ENCODE results near the gene SMARCC1.

The SMARCC1 gene

DNA sequence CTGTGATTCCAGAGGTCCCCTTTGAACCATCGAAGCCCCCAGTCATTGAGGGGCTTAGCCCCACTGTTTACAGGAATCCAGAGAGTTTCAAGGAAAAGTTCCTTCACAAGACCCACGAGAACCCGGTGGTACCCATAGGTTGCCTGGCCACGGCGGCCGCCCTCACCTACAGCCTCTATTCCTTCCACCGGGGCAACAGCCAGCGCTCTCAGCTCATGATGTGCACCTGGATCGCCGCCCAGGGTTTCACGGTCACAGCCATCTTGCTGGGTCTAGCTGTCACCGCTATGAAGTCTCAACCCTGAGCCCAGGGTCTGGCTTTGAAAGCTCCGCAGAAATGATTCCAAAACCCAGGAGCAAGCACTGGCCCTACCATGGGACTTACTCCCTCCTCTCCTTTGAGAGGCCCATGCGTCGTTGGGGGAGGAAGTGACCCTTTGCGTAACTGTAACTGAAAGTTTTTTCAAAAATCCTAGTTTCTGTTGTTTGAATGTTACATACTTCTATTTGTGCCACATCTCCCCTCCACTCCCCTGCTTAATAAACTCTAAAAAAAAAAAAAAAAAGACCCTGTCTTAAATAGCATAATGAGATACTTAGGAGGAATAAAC is 118.0 kb downstream of the SMARCC1 start:
- Mint-ChIP-seq H3K4me3 (no peak overlapping the region), H3K27ac (peak overlapping the region; percentile 46 to 77), H3K9me3 (no peaks in the 10 kb centered on the region), H3K36me3 (ENCODE audit: insufficient read depth) (peaks cover 39% of the 10 kb centered on the region), H3K4me1 (ENCODE audit: low read depth in 2 of 2) (peaks cover 0 to 1% of the 10 kb centered on the region in 2 donors), H3K27me3 (no peaks in the 10 kb centered on the region)
- DNase-seq: no peak
- no peak for ATAC-seq (replicated peaks)

GRCh38 chr3:47661121-47661752 is 120.5 kb downstream of the SMARCC1 start:
- peak overlapping the region in 1 of 2 donors; percentile 41 for H3K27ac Mint-ChIP-seq
- peaks cover 44% of the 10 kb centered on the region for H3K36me3 Mint-ChIP-seq (ENCODE audit: insufficient read depth)
- no peaks in the 10 kb centered on the region for H3K27me3 Mint-ChIP-seq
- peaks cover 0 to 1% of the 10 kb centered on the region in 2 donors for H3K4me1 Mint-ChIP-seq (ENCODE audit: low read depth in 2 of 2)
- DNase-seq: no peak
- ATAC-seq (replicated peaks): no peak
- no peak overlapping the region for H3K4me3 Mint-ChIP-seq
- H3K9me3 Mint-ChIP-seq: no peaks in the 10 kb centered on the region

- Mint-ChIP-seq H3K4me1 (ENCODE audit: low read depth in 2 of 2) (peaks cover 1 to 3% of the 10 kb centered on the region in 2 donors), H3K4me3 (no peak overlapping the region), H3K9me3 (no peaks in the 10 kb centered on the region), H3K27me3 (no peaks in the 10 kb centered on the region), H3K36me3 (ENCODE audit: insufficient read depth) (peaks cover 58% of the 10 kb centered on the region), H3K27ac (no peak overlapping the region)
- DNase-seq (no peak), ATAC-seq (replicated peaks) (no peak)
Observed at GRCh38 chr3:47658444-47658843, 123.2 kb downstream of the SMARCC1 start.

DNA sequence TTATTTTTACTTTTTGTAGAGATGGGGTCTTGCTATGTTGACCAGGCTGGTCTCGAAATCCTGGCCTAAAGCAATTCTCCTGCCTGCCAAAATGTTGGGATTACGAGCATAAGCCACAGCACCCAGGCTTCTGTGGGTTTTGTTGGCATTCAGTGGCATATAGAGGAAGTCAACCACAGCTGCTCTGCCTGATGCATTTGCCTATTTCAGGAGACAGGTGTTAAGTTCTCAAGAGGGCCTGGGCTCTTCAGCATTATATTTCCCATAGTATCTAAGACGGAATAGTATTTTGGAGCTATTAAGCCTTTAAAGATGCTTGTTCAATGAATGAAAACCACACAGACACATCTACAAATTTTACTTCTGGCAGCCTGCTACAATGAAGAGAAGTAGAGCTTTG is 129.6 kb downstream of the SMARCC1 start:
- Mint-ChIP-seq H3K4me1 (ENCODE audit: low read depth in 2 of 2) (peaks cover 0 to 3% of the 10 kb centered on the region in 2 donors), H3K9me3 (no peaks in the 10 kb centered on the region), H3K36me3 (ENCODE audit: insufficient read depth) (peaks cover 33% of the 10 kb centered on the region), H3K27ac (no peak overlapping the region), H3K4me3 (no peak overlapping the region), H3K27me3 (no peaks in the 10 kb centered on the region)
- no peak for DNase-seq
- ATAC-seq (replicated peaks): no peak

- peaks cover 0 to 7% of the 10 kb centered on the region in 2 donors for H3K4me1 Mint-ChIP-seq (ENCODE audit: low read depth in 2 of 2)
- peaks cover 23% of the 10 kb centered on the region for H3K36me3 Mint-ChIP-seq (ENCODE audit: insufficient read depth)
- H3K27me3 Mint-ChIP-seq: no peaks in the 10 kb centered on the region
- H3K27ac Mint-ChIP-seq: no peak overlapping the region
- ATAC-seq (replicated peaks): no peak
- no peak overlapping the region for H3K4me3 Mint-ChIP-seq
- DNase-seq: no peak
- no peaks in the 10 kb centered on the region for H3K9me3 Mint-ChIP-seq
Observed at GRCh38 chr3:47650294-47650693, 131.4 kb downstream of the SMARCC1 start.

DNA sequence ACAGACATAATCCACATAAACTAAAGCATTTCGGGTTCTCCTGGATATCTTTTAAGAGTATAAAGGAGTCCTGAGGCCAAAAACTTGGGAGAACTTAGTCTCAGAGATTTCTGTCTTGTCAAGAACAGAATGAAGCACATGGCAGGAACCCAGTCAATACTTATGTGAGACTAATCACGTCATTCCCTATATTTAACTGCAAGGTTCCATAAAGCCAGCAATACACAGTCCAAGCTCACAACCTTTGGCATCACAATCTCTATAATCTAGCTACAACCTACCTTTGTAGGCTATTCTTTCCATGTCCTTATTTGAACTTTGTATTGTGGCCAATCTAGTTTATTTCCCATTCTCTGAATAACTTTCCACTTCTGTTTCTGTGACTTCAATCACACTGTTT is 134.1 kb downstream of the SMARCC1 start:
- ATAC-seq (replicated peaks) (no peak), DNase-seq (no peak)
- H3K4me1 Mint-ChIP-seq (ENCODE audit: low read depth in 2 of 2): peaks cover 0 to 4% of the 10 kb centered on the region in 2 donors
- no peaks in the 10 kb centered on the region for H3K9me3 Mint-ChIP-seq
- H3K27ac Mint-ChIP-seq: peak overlapping the region in 1 of 2 donors; percentile 11
- H3K27me3 Mint-ChIP-seq: no peaks in the 10 kb centered on the region
- no peak overlapping the region for H3K4me3 Mint-ChIP-seq
- H3K36me3 Mint-ChIP-seq (ENCODE audit: insufficient read depth): peaks cover 27% of the 10 kb centered on the region

DNA sequence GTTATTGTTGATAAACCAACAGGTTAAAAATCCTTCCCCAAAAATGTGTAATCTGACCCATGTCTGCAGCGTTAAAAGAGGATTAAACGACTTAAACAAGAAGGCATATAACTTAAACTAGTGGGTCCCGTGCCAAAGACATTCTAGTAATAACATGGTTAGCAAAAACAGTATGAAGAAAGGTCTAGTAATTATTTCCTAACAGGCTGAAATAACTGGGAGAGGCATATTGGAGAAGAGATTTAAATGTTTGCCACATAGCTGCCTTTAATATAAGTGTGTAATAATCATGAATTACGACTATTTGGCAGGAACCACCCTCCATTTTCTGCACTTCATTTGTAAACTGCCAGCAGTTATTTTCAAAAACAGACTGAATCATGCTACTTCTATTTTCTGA is 135.3 kb downstream of the SMARCC1 start:
- H3K4me3 Mint-ChIP-seq: no peak overlapping the region
- ATAC-seq (replicated peaks): no peak
- no peak for DNase-seq
- peaks cover 35% of the 10 kb centered on the region for H3K36me3 Mint-ChIP-seq (ENCODE audit: insufficient read depth)
- peak overlapping the region in 1 of 2 donors; percentile 4 for H3K27ac Mint-ChIP-seq
- peaks cover 0 to 4% of the 10 kb centered on the region in 2 donors for H3K4me1 Mint-ChIP-seq (ENCODE audit: low read depth in 2 of 2)
- H3K9me3 Mint-ChIP-seq: no peaks in the 10 kb centered on the region
- no peaks in the 10 kb centered on the region for H3K27me3 Mint-ChIP-seq

- no peaks in the 10 kb centered on the region for H3K27me3 Mint-ChIP-seq
- H3K27ac Mint-ChIP-seq: no peak overlapping the region
- H3K4me1 Mint-ChIP-seq (ENCODE audit: low read depth in 2 of 2): peaks cover 0 to 4% of the 10 kb centered on the region in 2 donors
- DNase-seq: no peak
- H3K9me3 Mint-ChIP-seq: no peaks in the 10 kb centered on the region
- no peak for ATAC-seq (replicated peaks)
- peaks cover 43% of the 10 kb centered on the region for H3K36me3 Mint-ChIP-seq (ENCODE audit: insufficient read depth)
- H3K4me3 Mint-ChIP-seq: no peak overlapping the region
Observed at GRCh38 chr3:47645551-47645950, 136.1 kb downstream of the SMARCC1 start.

DNA sequence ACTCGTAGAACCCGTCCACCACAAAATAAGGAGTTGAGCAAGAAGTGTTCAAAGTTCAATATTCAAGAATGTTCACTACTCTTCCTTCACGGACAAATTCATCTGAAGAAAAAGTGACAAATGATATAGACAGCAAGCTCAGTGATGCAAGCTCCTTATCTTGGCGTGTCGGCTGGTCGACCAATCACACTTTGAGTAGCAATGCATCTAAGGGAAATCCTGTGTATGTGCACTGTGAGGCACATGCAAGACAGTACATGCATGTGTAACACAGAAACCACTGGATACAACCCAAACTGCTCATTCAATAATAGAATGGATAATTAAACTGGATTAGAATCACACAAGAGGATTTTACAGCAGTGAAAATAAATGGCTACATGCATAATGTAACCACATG is 138.6 kb downstream of the SMARCC1 start:
- Mint-ChIP-seq H3K27me3 (no peaks in the 10 kb centered on the region), H3K9me3 (no peaks in the 10 kb centered on the region), H3K27ac (peak overlapping the region in 1 of 2 donors; percentile 25), H3K4me1 (ENCODE audit: low read depth in 2 of 2) (peaks cover 0 to 4% of the 10 kb centered on the region in 2 donors), H3K4me3 (no peak overlapping the region), H3K36me3 (ENCODE audit: insufficient read depth) (peaks cover 53% of the 10 kb centered on the region)
- DNase-seq (no peak), ATAC-seq (replicated peaks) (no peak)

DNA sequence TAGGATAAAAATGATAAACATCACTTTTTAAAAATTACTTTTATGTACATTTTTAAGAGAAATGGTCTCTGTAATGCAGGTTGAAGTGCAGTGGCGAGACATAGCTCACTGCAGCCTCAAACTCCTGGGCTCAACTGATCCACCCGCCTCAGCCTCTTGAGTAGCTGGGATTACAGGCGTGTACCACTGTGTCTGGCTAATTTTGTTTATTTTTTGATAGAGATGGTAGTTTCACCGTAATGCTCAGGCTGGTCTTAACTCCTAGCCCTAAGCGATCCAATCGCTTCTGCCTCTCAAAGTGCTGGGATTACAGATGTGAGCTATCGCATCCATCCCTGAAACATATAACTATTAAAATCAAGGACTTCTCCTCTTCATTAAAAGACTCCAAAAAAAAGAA is 140.0 kb downstream of the SMARCC1 start:
- peak overlapping the region in 1 of 2 donors; percentile 52 for H3K27ac Mint-ChIP-seq
- ATAC-seq (replicated peaks) (no peak), DNase-seq (no peak)
- H3K9me3 Mint-ChIP-seq: no peaks in the 10 kb centered on the region
- peaks cover 0 to 2% of the 10 kb centered on the region in 2 donors for H3K4me1 Mint-ChIP-seq (ENCODE audit: low read depth in 2 of 2)
- no peak overlapping the region for H3K4me3 Mint-ChIP-seq
- no peaks in the 10 kb centered on the region for H3K27me3 Mint-ChIP-seq
- peaks cover 55% of the 10 kb centered on the region for H3K36me3 Mint-ChIP-seq (ENCODE audit: insufficient read depth)

DNA sequence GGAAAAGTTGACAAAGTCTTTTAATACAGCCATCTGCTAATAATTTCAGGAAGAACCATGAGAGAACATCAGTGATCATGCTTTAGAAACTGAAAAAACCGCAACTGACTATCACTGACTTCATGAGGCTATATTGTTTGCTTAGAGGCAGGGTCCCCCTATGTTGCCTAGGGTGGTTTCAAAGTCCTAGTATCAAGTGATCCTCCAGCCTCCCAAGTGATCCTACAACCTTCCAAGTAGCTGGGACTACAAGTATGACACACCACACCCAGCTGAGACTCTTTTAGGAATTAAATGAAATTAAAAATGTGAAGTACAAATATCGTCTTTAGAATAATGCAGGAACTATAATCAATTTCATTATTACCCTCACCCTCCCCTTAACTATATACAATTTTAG is 144.8 kb downstream of the SMARCC1 start:
- H3K36me3 Mint-ChIP-seq (ENCODE audit: insufficient read depth): peaks cover 66% of the 10 kb centered on the region
- peak overlapping the region in 1 of 2 donors; percentile 25 for H3K27ac Mint-ChIP-seq
- H3K4me1 Mint-ChIP-seq (ENCODE audit: low read depth in 2 of 2): peaks cover 0 to 2% of the 10 kb centered on the region in 2 donors
- ATAC-seq (replicated peaks) (no peak), DNase-seq (no peak)
- no peaks in the 10 kb centered on the region for H3K9me3 Mint-ChIP-seq
- no peak overlapping the region for H3K4me3 Mint-ChIP-seq
- no peaks in the 10 kb centered on the region for H3K27me3 Mint-ChIP-seq

- Mint-ChIP-seq H3K4me1 (ENCODE audit: low read depth in 2 of 2) (peaks cover 0 to 2% of the 10 kb centered on the region in 2 donors), H3K27me3 (no peaks in the 10 kb centered on the region), H3K9me3 (no peaks in the 10 kb centered on the region), H3K4me3 (no peak overlapping the region), H3K36me3 (ENCODE audit: insufficient read depth) (peaks cover 64% of the 10 kb centered on the region), H3K27ac (no peak overlapping the region)
- DNase-seq: no peak
- no peak for ATAC-seq (replicated peaks)
Observed at GRCh38 chr3:47636225-47636624, 145.5 kb downstream of the SMARCC1 start.

DNA sequence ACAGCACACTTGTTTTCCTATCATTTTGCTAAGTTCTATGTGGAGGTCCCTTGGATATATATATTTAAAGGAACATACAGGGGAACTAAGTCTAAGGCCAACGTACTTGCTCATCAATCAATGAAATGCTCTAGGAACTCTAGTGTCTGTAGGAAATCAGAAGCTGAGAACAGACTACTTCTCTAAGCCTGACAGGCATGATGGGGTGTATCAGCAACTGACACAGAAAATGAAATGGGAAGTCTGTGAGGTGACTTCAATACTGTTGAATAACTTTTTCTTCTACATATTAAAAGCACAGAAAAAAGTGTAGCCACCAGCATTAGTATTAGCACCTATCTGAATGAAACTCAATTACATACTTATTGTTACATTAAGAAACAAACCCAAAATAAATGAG is 146.2 kb downstream of the SMARCC1 start:
- H3K4me1 Mint-ChIP-seq (ENCODE audit: low read depth in 2 of 2): peaks cover 0 to 2% of the 10 kb centered on the region in 2 donors
- no peaks in the 10 kb centered on the region for H3K27me3 Mint-ChIP-seq
- no peaks in the 10 kb centered on the region for H3K9me3 Mint-ChIP-seq
- peaks cover 64% of the 10 kb centered on the region for H3K36me3 Mint-ChIP-seq (ENCODE audit: insufficient read depth)
- no peak overlapping the region for H3K4me3 Mint-ChIP-seq
- ATAC-seq (replicated peaks): no peak
- no peak for DNase-seq
- H3K27ac Mint-ChIP-seq: peak overlapping the region in 1 of 2 donors; percentile 26

DNA sequence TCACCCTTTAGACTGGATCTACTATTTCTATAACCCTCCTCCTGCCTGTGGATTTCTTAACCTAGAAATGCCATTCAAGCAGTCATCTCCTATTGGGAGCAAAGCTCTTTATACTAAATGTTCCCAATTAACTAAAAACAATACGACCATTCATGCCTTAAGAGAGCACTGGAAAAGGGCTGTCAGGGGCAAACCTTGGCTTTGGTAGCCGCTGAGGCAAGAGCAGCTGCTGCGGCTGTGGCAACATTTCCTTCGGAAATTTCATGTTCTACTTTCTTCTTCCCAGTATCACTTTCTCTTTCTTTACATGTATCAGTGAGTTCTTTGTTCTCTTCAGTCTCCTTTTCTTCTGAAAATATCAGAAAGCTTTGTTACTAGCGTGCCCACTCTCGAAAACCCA is 146.7 kb downstream of the SMARCC1 start:
- ATAC-seq (replicated peaks): no peak
- Mint-ChIP-seq H3K36me3 (ENCODE audit: insufficient read depth) (peaks cover 63% of the 10 kb centered on the region), H3K27me3 (no peaks in the 10 kb centered on the region), H3K9me3 (no peaks in the 10 kb centered on the region), H3K4me1 (ENCODE audit: low read depth in 2 of 2) (peaks cover 0 to 2% of the 10 kb centered on the region in 2 donors), H3K27ac (peak overlapping the region in 1 of 2 donors; percentile 26), H3K4me3 (no peak overlapping the region)
- no peak for DNase-seq

All from effector memory CD8-positive, alpha-beta T cell (primary cell).